EH (cell line): ENCODE results near the gene LGALS14.
"Not testable (repeated sequence)": the region's sequence is repeated elsewhere in the genome, so short reads cannot be mapped to it uniquely, and the experiment has no call there.

Experiments
- DNase-seq: peaks from one replicate; pipeline ENCODE4 v3.0.0-alpha.2; 2015; ENCODE audit warnings: low read depth

LGALS14 gene

GRCh38 chr19:39704181-39705044 lies at the start of gene LGALS14:
TSS of gene LGALS14 (plus strand) at chr19:39704481. CDS start at chr19:39704529, 48 bp downstream.
- no peak for DNase-seq

GRCh38 chr19:39655613-39656012 lies 48.7 kb upstream of the LGALS14 start, which contains the start of gene LGALS16:
TSS of gene LGALS16 (plus strand) at chr19:39655913. CDS start at chr19:39655962, 49 bp downstream.
- DNase-seq = no peak

- DNase-seq = no peak
Measured at GRCh38 chr19:39659791-39660190, 44.5 kb upstream of the LGALS14 start.

GRCh38 chr19:39660661-39661060 lies 43.6 kb upstream of the LGALS14 start:
- no peak for DNase-seq

GRCh38 chr19:39661565-39661964 lies 42.7 kb upstream of the LGALS14 start:
- DNase-seq = no peak

GRCh38 chr19:39669860-39670259 lies 34.4 kb upstream of the LGALS14 start:
- not testable (repeated sequence) for DNase-seq

GRCh38 chr19:39670998-39671397 lies 33.3 kb upstream of the LGALS14 start:
- no peak for DNase-seq

GRCh38 chr19:39671739-39672363 lies 32.4 kb upstream of the LGALS14 start:
- peak; percentile 54 for DNase-seq

GRCh38 chr19:39672473-39672872 lies 31.8 kb upstream of the LGALS14 start:
- no peak for DNase-seq

GRCh38 chr19:39673862-39674261 lies 30.4 kb upstream of the LGALS14 start:
- DNase-seq = not testable (repeated sequence)

- DNase-seq = no peak
Measured at GRCh38 chr19:39676004-39676403, 28.3 kb upstream of the LGALS14 start.

- DNase-seq = no peak
Measured at GRCh38 chr19:39677961-39678889, 26.1 kb upstream of the LGALS14 start.

- no peak for DNase-seq
Measured at GRCh38 chr19:39679056-39679790, 25.1 kb upstream of the LGALS14 start.

- DNase-seq = no peak
Measured at GRCh38 chr19:39679791-39680168, 24.5 kb upstream of the LGALS14 start.

- no peak for DNase-seq
Measured at GRCh38 chr19:39680593-39680992, 23.7 kb upstream of the LGALS14 start.

GRCh38 chr19:39681416-39681815 lies 22.9 kb upstream of the LGALS14 start:
- DNase-seq = no peak

GRCh38 chr19:39684267-39684666 lies 20.0 kb upstream of the LGALS14 start:
- DNase-seq = no peak

GRCh38 chr19:39686739-39687138 lies 17.5 kb upstream of the LGALS14 start:
- no peak for DNase-seq

GRCh38 chr19:39688637-39689036 lies 15.6 kb upstream of the LGALS14 start:
- not testable (repeated sequence) for DNase-seq

- DNase-seq = no peak
Measured at GRCh38 chr19:39692166-39692565, 12.1 kb upstream of the LGALS14 start.

GRCh38 chr19:39692822-39693221 lies 11.5 kb upstream of the LGALS14 start:
- no peak for DNase-seq
